MM.1S (cell line): ENCODE results near the gene VEGFB.

Source experiments
- DNase-seq: peaks from one replicate; pipeline ENCODE4 v3.0.0-alpha.2; 2015
- H2AFZ ChIP-seq: fragments of 300-600 bp; sonication (generic); 2 replicates; pipeline ENCODE4 v1.6.0; 2016; ENCODE audit warnings: antibody characterized with exemption, low read length
- H3F3A ChIP-seq: fragments of 300-600 bp; sonication (generic); 2 replicates; pipeline ENCODE4 v1.6.1; 2016; ENCODE audit warnings: mild to moderate bottlenecking, antibody characterized with exemption, low read length, moderate library complexity, mixed read lengths; ENCODE audit not compliant: insufficient read depth
- H3K27ac ChIP-seq: fragments of 300-600 bp; sonication (generic); 2 replicates; pipeline ENCODE4 v1.5.1; 2016; ENCODE audit warnings: mild to moderate bottlenecking, low read length
- H3K27me3 ChIP-seq: fragments of 300-600 bp; sonication (generic); replicated peaks from 2 replicates; pipeline ENCODE4 v1.6.0; 2016; ENCODE audit warnings: low read length; ENCODE audit not compliant: insufficient read depth
- H3K36me3 ChIP-seq: fragments of 300-600 bp; sonication (generic); replicated peaks from 2 replicates; pipeline ENCODE4 v1.6.1; 2016; ENCODE audit warnings: mild to moderate bottlenecking, low read length, mixed read lengths; ENCODE audit not compliant: insufficient read depth
- H3K4me1 ChIP-seq: fragments of 300-600 bp; sonication (generic); 2 replicates; pipeline ENCODE4 v1.6.1; 2016; ENCODE audit warnings: low read length, mixed read lengths
- H3K4me2 ChIP-seq: fragments of 300-600 bp; sonication (generic); 2 replicates; pipeline ENCODE4 v1.6.0; 2016; ENCODE audit warnings: low read depth, low read length
- H3K4me3 ChIP-seq: fragments of 300-600 bp; sonication (generic); 2 replicates; pipeline ENCODE4 v1.5.1; 2016; ENCODE audit warnings: low read length, mixed read lengths
- H3K79me2 ChIP-seq: fragments of 300-600 bp; sonication (generic); 2 replicates; pipeline ENCODE4 v1.6.1; 2016; ENCODE audit warnings: mixed run types, low read length, mixed read lengths
- H3K9ac ChIP-seq: fragments of 300-600 bp; sonication (generic); 2 replicates; pipeline ENCODE4 v1.6.1; 2016; ENCODE audit warnings: low read length, mixed read lengths
- H3K9me2 ChIP-seq: fragments of 300-600 bp; sonication (generic); replicated peaks from 2 replicates; pipeline ENCODE4 v1.6.1; 2016; ENCODE audit warnings: mild to moderate bottlenecking, low read length, mixed read lengths; ENCODE audit not compliant: insufficient read depth
- H3K9me3 ChIP-seq: fragments of 300-600 bp; sonication (generic); replicated peaks from 2 replicates; pipeline ENCODE4 v1.6.1; 2016; ENCODE audit warnings: mild to moderate bottlenecking, low read length, mixed read lengths; ENCODE audit not compliant: insufficient read depth
- H4K20me1 ChIP-seq: fragments of 300-600 bp; sonication (generic); 2 replicates; pipeline ENCODE4 v1.6.1; 2016; ENCODE audit warnings: mild to moderate bottlenecking, low read length, moderate library complexity, mixed read lengths; ENCODE audit not compliant: insufficient read depth
- EZH2 ChIP-seq: fragments of 300-600 bp; sonication (generic); optimal IDR thresholded peaks from 2 replicates; pipeline ENCODE3; 2017; ENCODE audit warnings: low read depth, mild to moderate bottlenecking, antibody characterized with exemption, low read length, mixed read lengths
- EZH2phosphoT487 ChIP-seq: fragments of 300-600 bp; sonication (generic); IDR thresholded peaks from 2 replicates; pipeline ENCODE4 v1.6.1; 2018; ENCODE audit warnings: antibody characterized with exemption, low read length
- TF ChIP-seq, protein P1 (sequence below): fragments of 300-600 bp; sonication (generic); IDR thresholded peaks from 2 replicates; pipeline ENCODE4 v1.5.1; 2016; ENCODE audit warnings: antibody characterized with exemption, low read length, mixed read lengths

The VEGFB gene

DNA sequence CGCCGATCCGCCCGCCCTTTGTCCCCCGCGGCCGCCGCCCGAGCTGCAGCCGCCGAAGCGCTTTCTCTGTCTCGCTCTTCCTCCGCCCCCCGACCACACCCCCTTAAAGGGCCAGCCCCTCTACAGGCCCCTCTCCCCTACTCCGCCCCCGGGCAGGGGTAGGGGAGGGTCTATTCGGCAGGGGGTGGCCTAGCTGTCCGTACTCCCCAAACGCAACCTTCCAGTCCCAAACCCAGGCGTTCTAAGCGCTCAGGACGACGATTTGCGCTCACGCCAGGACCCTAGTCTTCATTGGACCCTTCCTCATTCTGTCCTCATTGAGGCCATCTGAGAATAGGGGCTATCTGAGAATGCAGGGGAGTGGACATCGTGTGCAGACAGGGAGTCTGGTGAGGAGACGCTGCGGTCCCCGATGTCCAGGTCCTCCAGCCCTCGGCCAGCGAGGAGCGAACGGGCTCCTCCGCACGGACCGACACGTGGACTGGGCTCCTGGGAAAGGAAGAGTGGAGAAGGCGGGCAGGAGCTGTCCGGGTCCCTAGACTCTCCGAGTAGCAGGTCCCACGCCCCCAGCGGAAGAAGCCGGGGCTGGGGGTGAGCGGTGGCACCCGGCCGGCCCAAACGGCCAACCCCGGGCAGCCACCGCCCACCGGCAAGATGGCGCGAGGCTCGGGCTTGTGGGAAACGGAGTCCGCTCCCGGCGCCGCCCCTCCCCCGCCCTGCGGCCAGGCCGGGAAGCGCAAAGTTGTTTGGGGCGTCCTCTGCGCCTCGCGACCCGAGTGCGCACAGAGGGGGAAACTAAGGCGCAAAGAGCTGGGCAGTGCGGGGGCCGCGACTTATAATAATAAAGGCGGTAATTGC lies 12.7 kb downstream of the VEGFB start, which contains the start of gene PPP1R14B:
TSS of gene PPP1R14B (minus strand) at position 73 of the 858 bp plus-strand sequence. CDS start 270 bp downstream, outside the sequence.
- Histone ChIP-seq H3K9me2 (no peaks in the 10 kb centered on the region), H3K4me2 (peak within 1 kb of the TSS; percentile 100), H3K27ac (peak within 1 kb of the TSS; percentile 47), H3K4me1 (peaks cover 6% of the 10 kb centered on the region; the same call in 1 of the 2 replicates), H3K9ac (peak within 1 kb of the TSS; percentile 86), H3K4me3 (peak within 1 kb of the TSS; percentile 99), H3K9me3 (no peaks in the 10 kb centered on the region), H3K36me3 (no peaks in the 10 kb centered on the region), H2AFZ (peak within 1 kb of the TSS; percentile 90), H4K20me1 (no peaks in the 10 kb centered on the region), H3F3A (peaks cover 13% of the 10 kb centered on the region; the same call in 1 of the 2 replicates), H3K27me3 (peaks cover 5% of the 10 kb centered on the region; the same call in 1 of the 2 replicates), H3K79me2 (peaks cover 39% of the 10 kb centered on the region)
- peak; percentile 83 for DNase-seq
- TF ChIP-seq EZH2phosphoT487 (no peak), EZH2 (no peak)
- TF ChIP-seq, protein P1, sequence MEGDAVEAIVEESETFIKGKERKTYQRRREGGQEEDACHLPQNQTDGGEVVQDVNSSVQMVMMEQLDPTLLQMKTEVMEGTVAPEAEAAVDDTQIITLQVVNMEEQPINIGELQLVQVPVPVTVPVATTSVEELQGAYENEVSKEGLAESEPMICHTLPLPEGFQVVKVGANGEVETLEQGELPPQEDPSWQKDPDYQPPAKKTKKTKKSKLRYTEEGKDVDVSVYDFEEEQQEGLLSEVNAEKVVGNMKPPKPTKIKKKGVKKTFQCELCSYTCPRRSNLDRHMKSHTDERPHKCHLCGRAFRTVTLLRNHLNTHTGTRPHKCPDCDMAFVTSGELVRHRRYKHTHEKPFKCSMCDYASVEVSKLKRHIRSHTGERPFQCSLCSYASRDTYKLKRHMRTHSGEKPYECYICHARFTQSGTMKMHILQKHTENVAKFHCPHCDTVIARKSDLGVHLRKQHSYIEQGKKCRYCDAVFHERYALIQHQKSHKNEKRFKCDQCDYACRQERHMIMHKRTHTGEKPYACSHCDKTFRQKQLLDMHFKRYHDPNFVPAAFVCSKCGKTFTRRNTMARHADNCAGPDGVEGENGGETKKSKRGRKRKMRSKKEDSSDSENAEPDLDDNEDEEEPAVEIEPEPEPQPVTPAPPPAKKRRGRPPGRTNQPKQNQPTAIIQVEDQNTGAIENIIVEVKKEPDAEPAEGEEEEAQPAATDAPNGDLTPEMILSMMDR = no peak

DNA sequence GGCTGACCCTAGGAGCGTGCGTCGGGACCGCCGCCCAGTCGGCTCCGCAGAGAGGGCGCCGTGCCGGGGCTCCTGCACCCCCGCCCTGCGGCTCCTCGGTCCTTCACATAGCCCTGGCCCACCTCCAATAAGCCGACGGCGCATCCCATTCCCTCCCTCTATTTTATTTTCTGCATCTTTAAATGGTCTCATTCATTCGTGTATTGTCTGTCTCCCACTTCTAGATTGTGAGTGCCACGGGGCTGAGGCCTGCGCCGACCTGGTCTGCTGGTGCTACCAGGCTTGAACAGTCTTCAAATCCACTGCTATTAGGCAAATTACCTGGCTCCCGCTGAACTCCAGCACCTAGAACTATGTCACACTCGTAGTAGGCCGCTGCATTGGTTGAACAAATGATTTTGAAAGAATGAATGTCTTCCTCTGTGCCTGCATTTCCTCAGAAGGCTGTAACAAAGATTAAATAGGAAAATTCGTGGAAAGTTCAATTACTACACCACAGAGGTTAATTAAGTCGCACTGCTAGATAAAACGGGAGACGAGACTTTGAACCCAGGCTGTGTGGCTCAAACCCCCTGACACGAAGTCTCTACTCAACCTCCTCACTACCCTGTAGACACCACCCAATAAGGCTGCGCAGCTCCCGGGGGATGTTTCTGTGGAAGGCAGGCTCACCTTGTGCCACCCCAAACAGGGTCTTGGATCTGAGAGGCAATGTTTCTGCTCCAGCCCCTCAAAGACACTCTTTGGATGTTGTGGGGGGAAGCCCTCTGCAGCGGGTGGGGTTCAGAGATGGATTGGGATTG lies 13.5 kb downstream of the VEGFB start:
- H3K27me3 ChIP-seq = peaks cover 5% of the 10 kb centered on the region; the same call in 1 of the 2 replicates
- DNase-seq = no peak
- peaks cover 13% of the 10 kb centered on the region; the same call in 1 of the 2 replicates for H3F3A ChIP-seq
- no peaks in the 10 kb centered on the region for H3K36me3 ChIP-seq
- H3K9me2 ChIP-seq = no peaks in the 10 kb centered on the region
- peak overlapping the region; percentile 82 for H3K4me3 ChIP-seq
- TF ChIP-seq EZH2 (no peak), EZH2phosphoT487 (no peak)
- H3K79me2 ChIP-seq = peaks cover 36% of the 10 kb centered on the region
- H3K9ac ChIP-seq = no peak overlapping the region
- H3K27ac ChIP-seq = no peak overlapping the region
- H3K4me2 ChIP-seq = peak overlapping the region; percentile 100
- H2AFZ ChIP-seq = peak overlapping the region; percentile 90
- H3K4me1 ChIP-seq = no peaks in the 10 kb centered on the region; the same call in 1 of the 2 replicates
- no peaks in the 10 kb centered on the region for H3K9me3 ChIP-seq
- no peaks in the 10 kb centered on the region for H4K20me1 ChIP-seq

DNA sequence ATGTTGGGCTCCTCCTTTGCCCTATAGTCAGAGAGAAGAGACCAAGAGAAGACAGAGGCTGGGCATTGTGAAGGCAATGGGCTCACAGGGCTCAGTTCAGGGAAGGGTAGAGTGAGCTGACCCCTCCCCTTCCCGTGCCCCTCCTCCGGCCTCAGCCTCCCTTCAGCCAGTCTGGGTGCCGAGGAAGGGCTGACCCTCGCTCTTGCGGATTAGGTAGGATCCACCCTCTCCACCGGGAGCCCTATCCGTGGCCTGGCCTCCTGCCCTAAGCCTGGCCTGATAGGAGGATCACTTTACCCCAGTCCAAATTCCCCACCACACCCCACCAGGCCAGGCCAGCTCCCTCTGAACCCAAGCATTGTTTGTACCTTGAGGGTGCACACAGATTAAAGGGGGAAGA lies 14.2 kb downstream of the VEGFB start:
- Histone ChIP-seq H3K27ac (no peak overlapping the region), H3K4me2 (no peak overlapping the region), H3K9me3 (no peaks in the 10 kb centered on the region), H3K36me3 (no peaks in the 10 kb centered on the region), H3K4me3 (no peak overlapping the region), H4K20me1 (no peaks in the 10 kb centered on the region), H3F3A (peaks cover 8% of the 10 kb centered on the region; the same call in 1 of the 2 replicates), H3K9me2 (no peaks in the 10 kb centered on the region), H2AFZ (no peak overlapping the region), H3K9ac (no peak overlapping the region), H3K4me1 (no peaks in the 10 kb centered on the region; the same call in 1 of the 2 replicates), H3K79me2 (peaks cover 36% of the 10 kb centered on the region), H3K27me3 (peaks cover 5% of the 10 kb centered on the region; the same call in 1 of the 2 replicates)
- DNase-seq = no peak
- TF ChIP-seq, protein P1 = no peak
- TF ChIP-seq EZH2 (no peak), EZH2phosphoT487 (no peak)
